Measurements from ENCODE around the gene KCNAB1.

Gene KCNAB1

GRCh38 chr3:156424758-156425157, 304.4 kb downstream of the KCNAB1 start:
- no peak for DNase-seq

- no peak for DNase-seq
Observed at GRCh38 chr3:156425651-156426050, 305.3 kb downstream of the KCNAB1 start.

- DNase-seq, result no peak
Observed at GRCh38 chr3:156429125-156429524, 308.7 kb downstream of the KCNAB1 start.

GRCh38 chr3:156431334-156432124, 311.2 kb downstream of the KCNAB1 start:
- no peak for DNase-seq

- no peak for DNase-seq
Observed at GRCh38 chr3:156432563-156432962, 312.2 kb downstream of the KCNAB1 start.

- no peak for DNase-seq
Observed at GRCh38 chr3:156433138-156433537, 312.8 kb downstream of the KCNAB1 start.

GRCh38 chr3:156433910-156434309, 313.5 kb downstream of the KCNAB1 start:
- no peak for DNase-seq

GRCh38 chr3:156434921-156435320, 314.5 kb downstream of the KCNAB1 start:
- DNase-seq, result no peak

- no peak for DNase-seq
Observed at GRCh38 chr3:156443079-156443478, 322.7 kb downstream of the KCNAB1 start.

GRCh38 chr3:156445117-156446090, 325.0 kb downstream of the KCNAB1 start:
- DNase-seq, result no peak

GRCh38 chr3:156448300-156448699, 327.9 kb downstream of the KCNAB1 start:
- peak; percentile 35 for DNase-seq

- DNase-seq, result no peak
Observed at GRCh38 chr3:156449710-156450574, 329.6 kb downstream of the KCNAB1 start.

- DNase-seq, result no peak
Observed at GRCh38 chr3:156455839-156456238, 335.5 kb downstream of the KCNAB1 start.

- DNase-seq, result no peak
Observed at GRCh38 chr3:156456771-156457224, 336.4 kb downstream of the KCNAB1 start.

- no peak for DNase-seq
Observed at GRCh38 chr3:156459434-156459833, 339.1 kb downstream of the KCNAB1 start.

GRCh38 chr3:156460206-156460611, 339.8 kb downstream of the KCNAB1 start:
- no peak for DNase-seq

- no peak for DNase-seq
Observed at GRCh38 chr3:156461889-156462288, 341.5 kb downstream of the KCNAB1 start.

GRCh38 chr3:156463123-156463522, 342.7 kb downstream of the KCNAB1 start:
- no peak for DNase-seq

- no peak for DNase-seq
Observed at GRCh38 chr3:156465194-156465593, 344.8 kb downstream of the KCNAB1 start.

- DNase-seq, result no peak
Observed at GRCh38 chr3:156469456-156469855, 349.1 kb downstream of the KCNAB1 start.

- no peak for DNase-seq
Observed at GRCh38 chr3:156471431-156471830, 351.1 kb downstream of the KCNAB1 start.

- no peak for DNase-seq
Observed at GRCh38 chr3:156472150-156472549, 351.8 kb downstream of the KCNAB1 start.

- DNase-seq, result no peak
Observed at GRCh38 chr3:156472684-156473083, 352.3 kb downstream of the KCNAB1 start.
